ENCODE data around the gene LEKR1.

The LEKR1 gene

GRCh38 chr3:156838035-156838434 lies 11.9 kb downstream of the LEKR1 start:
- no peak for TF ChIP-seq ZFX (IDR thresholded peaks at IDR 0.05; ENCODE audit: borderline replicate concordance)
- TF ChIP-seq, protein P1, sequence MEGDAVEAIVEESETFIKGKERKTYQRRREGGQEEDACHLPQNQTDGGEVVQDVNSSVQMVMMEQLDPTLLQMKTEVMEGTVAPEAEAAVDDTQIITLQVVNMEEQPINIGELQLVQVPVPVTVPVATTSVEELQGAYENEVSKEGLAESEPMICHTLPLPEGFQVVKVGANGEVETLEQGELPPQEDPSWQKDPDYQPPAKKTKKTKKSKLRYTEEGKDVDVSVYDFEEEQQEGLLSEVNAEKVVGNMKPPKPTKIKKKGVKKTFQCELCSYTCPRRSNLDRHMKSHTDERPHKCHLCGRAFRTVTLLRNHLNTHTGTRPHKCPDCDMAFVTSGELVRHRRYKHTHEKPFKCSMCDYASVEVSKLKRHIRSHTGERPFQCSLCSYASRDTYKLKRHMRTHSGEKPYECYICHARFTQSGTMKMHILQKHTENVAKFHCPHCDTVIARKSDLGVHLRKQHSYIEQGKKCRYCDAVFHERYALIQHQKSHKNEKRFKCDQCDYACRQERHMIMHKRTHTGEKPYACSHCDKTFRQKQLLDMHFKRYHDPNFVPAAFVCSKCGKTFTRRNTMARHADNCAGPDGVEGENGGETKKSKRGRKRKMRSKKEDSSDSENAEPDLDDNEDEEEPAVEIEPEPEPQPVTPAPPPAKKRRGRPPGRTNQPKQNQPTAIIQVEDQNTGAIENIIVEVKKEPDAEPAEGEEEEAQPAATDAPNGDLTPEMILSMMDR (IDR thresholded peaks at IDR 0.05), result no peak
- H3K27ac ChIP-seq, result no peak overlapping the region

DNA sequence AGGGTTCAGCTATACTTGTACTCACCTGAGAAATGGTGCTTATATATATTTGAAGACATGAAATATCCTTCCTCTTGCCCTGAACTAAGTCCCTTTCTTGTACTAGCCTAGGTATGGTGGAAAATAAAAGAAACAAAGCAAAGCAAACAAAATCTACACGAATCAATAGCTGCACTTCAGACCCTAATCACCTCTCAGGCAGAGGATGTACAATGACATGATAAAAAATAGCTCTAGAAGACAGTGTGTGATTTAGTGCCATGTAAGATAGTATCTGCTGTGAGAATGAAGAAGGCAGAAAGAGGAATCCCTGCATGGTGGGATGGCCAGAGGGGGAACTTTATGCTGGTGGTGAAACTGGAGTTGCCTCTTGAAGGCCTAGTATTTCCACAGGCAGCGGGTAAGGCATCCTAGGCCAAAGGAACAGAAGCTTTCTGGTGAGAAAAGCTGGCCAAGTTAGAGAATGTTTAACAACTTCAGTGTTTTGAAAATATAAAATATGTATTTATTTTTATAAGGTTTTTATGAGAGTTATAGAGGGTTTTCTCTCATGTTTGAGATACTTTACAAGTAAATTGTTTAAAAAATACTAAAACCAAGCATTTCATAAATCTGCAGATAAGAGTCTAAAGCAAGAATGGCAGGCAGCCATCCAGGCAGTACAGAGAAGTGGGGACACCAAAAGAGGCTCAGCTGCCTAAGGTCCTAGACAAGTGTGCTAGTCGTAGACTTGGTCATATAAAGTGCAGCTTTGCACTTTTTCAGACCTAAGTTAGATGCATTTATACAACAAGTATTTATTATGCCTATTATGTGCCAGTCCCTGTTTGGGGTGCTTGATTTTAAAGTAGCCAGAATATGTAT lies 14.9 kb downstream of the LEKR1 start:
- no peak overlapping the region for H3K27ac ChIP-seq
- no peak for TF ChIP-seq ZFX (IDR thresholded peaks at IDR 0.05; ENCODE audit: borderline replicate concordance)
- TF ChIP-seq, protein P1 (IDR thresholded peaks at IDR 0.05), result no peak

DNA sequence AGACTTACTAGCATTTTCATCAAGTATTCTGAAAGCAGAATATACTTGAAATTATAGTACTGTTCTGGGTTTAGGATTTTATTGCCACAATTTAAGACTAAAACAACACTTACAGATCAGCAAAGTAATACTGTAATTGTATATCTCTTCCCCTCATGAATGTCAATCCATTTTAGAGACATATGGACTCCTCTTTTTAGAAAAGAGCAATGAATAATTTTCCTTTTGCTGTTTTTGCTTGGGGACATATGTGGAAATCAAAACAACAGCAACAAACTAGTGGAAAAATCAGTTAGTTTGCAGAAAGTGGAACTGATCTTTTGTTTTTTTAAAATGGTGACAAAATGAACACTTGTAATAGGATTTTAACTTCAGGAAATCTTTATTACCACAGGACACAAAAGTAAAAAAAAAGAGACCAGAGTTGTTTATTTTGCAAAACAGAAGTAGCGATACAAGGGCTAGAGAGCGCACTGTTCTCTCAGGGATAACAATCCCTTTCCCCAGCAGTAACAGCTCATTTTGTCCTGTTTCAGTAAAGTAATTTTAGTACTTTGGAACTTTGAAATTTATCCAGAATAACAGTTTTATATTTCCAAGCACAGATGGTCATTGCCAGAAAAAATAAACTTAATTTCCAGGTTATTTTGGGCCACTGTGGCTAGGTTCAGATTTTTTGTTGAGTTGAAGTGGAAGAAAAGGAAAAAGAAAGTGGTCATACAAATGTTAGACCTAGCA lies 17.1 kb downstream of the LEKR1 start:
- no peak for TF ChIP-seq ZFX (IDR thresholded peaks at IDR 0.05; ENCODE audit: borderline replicate concordance)
- TF ChIP-seq, protein P1 (IDR thresholded peaks at IDR 0.05), result no peak
- no peak overlapping the region for H3K27ac ChIP-seq

DNA sequence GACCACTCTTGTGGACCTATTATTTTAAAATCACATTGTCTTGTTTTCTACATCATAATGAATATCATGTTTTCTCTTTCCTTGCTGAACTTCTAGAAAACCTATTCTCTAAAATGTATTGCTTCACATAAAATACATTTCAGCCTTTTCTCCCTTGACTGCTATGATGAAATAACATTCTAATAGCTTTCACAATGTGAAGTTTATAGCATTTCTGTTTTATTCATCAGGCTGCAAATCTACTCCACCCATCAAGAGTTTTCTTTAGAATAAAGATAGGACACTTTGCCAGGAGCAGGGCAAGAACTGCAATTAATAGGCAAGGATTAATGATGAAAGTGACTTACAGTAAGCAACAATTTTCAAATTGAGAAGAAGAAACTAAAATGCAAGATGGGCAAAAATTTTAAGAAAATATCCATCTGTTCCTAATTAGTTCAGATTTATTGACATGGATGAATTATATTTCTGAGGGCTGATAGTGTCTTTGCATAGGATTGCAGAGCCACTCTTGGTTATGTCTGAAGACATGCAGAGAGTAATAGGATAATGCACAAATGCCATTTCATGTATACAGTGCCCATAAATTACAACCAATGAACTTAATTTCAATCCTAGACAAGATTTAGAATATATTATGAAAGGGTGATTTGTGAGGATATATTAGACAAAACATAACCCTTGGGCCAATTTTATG lies 21.7 kb downstream of the LEKR1 start:
- TF ChIP-seq, protein P1 (IDR thresholded peaks at IDR 0.05), result no peak
- no peak for TF ChIP-seq ZFX (IDR thresholded peaks at IDR 0.05; ENCODE audit: borderline replicate concordance)
- no peak overlapping the region for H3K27ac ChIP-seq

DNA sequence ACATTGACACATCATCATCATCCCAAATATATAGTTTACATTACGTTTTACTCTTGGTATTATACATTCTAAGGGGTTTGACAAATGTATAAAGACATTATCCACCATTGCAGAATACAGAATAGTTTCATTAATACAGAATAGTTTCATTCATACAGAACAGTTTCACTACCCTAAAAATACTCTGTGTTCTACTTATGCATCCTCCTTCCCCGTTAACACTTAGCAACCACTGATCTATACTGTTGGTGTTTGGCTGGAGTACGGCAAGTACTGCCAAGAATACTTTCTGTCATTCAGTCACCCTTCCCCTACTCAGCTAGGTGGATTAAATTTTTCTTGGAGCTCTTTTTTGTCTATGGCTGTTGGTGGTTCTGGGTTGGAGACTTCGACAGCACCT lies 33.4 kb downstream of the LEKR1 start:
- no peak overlapping the region for H3K27ac ChIP-seq

DNA sequence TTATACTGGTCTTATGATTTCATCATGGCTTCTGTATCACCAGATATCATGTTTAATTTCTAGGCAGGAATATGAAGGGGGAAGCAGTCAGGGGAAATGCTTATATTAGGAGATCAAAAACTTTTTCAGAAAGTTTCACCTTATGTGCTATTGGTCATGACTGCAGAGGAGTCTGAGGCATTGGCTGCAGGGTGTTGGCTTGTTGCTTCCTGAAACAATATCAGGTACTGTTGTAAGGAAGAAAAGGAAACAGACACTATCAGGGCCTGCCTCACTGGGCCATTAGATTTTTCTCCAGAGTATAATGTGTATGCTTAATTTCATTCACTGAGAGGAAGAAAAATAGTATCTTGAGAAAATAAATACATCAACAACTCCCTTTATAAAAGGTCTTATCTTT lies 34.7 kb downstream of the LEKR1 start:
- no peak for TF ChIP-seq ZFX (IDR thresholded peaks at IDR 0.05; ENCODE audit: borderline replicate concordance)
- TF ChIP-seq, protein P1 (IDR thresholded peaks at IDR 0.05), result no peak
- no peak overlapping the region for H3K27ac ChIP-seq

More for the DNA sequence above, 33.4 kb downstream of the LEKR1 start:
- TF ChIP-seq, protein P1 (IDR thresholded peaks at IDR 0.05), result no peak
- no peak for TF ChIP-seq ZFX (IDR thresholded peaks at IDR 0.05; ENCODE audit: borderline replicate concordance)

Measured in 22Rv1 (cell line).